PC-3 (cell line): ENCODE data around the gene NBPF26. TPM values are rescaled to one million over a fixed set of nuclear protein-coding genes. Genes with fewer than 3 reads are reported as not detected.
"Not testable (repeated sequence)": the region's sequence is repeated elsewhere in the genome, so short reads cannot be mapped to it uniquely, and the experiment has no call there.

Experiments used
- ATAC-seq: fragments of 200-7000 bp; cut with Tn5 transposase; 2 replicates; pipeline ENCODE4 v1.9.1; 2020; ENCODE audit warnings: mild to moderate bottlenecking, moderate library complexity
- BruUV-seq: library from RNA; stranded (reverse); fragments of 400-500 nt; replicated peaks from 2 replicates; lab custom pipeline; 2021; lab: Mats Ljungman, UMichigan
- CTCF ChIA-PET: fragments of 300-600 bp; sonication (Branson Sonifier 250); formaldehyde crosslinking; loops from one replicate; lab custom pipeline; 2022; ENCODE audit warnings: antibody characterized with exemption; lab: Charles Lee
- POLR2A ChIA-PET: fragments of 300-600 bp; sonication (Branson Sonifier 250); formaldehyde crosslinking; loops from one replicate; lab custom pipeline; 2022; ENCODE audit warnings: antibody characterized with exemption; ENCODE audit not compliant: unreplicated experiment; lab: Charles Lee
- DNase-seq: peaks from one replicate; pipeline ENCODE4 v3.0.0-alpha.2; 2015
- H2AFZ ChIP-seq: fragments of 300-600 bp; sonication (generic); 2 replicates; pipeline ENCODE4 v1.6.0; 2016; ENCODE audit warnings: antibody characterized with exemption, low read length
- H3F3A ChIP-seq: fragments of 300-600 bp; sonication (generic); one replicate; pipeline ENCODE4 v1.6.0; 2017; ENCODE audit warnings: antibody characterized with exemption, low read length, control low read depth, mild to moderate bottlenecking; ENCODE audit not compliant: unreplicated experiment
- H3K27ac ChIP-seq: fragments of 300-600 bp; sonication (generic); 2 replicates; pipeline ENCODE4 v1.5.1; 2016; ENCODE audit warnings: mild to moderate bottlenecking, low read length
- H3K27me3 ChIP-seq: fragments of 300-600 bp; sonication (generic); 2 replicates; pipeline ENCODE4 v1.6.1; 2016; ENCODE audit warnings: low read length, mixed read lengths
- H3K36me3 ChIP-seq: fragments of 300-600 bp; sonication (generic); 2 replicates; pipeline ENCODE4 v1.6.1; 2016; ENCODE audit warnings: low read depth, mixed run types, low read length, mixed read lengths
- H3K4me1 ChIP-seq: fragments of 300-600 bp; sonication (generic); 2 replicates; pipeline ENCODE4 v1.5.1; 2016; ENCODE audit warnings: low read length; ENCODE audit not compliant: insufficient read depth
- H3K4me2 ChIP-seq: fragments of 300-600 bp; sonication (generic); 2 replicates; pipeline ENCODE4 v1.6.0; 2016; ENCODE audit warnings: low read length
- H3K4me3 ChIP-seq: fragments of 300-600 bp; sonication (generic); 2 replicates; pipeline ENCODE4 v1.5.1; 2016; ENCODE audit warnings: mild to moderate bottlenecking, low read length, mixed read lengths
- H3K79me2 ChIP-seq: fragments of 300-600 bp; sonication (generic); 2 replicates; pipeline ENCODE4 v1.6.1; 2017; ENCODE audit warnings: low read length, mixed read lengths
- H3K9ac ChIP-seq: fragments of 300-600 bp; sonication (generic); 2 replicates; pipeline ENCODE4 v1.6.0; 2016; ENCODE audit warnings: mild to moderate bottlenecking, low read length
- H3K9me2 ChIP-seq: fragments of 300-600 bp; sonication (generic); replicated peaks from 2 replicates; pipeline ENCODE4 v1.6.1; 2016; ENCODE audit warnings: mixed run types, low read length, mixed read lengths
- H3K9me3 ChIP-seq: fragments of 300-600 bp; sonication (generic); 2 replicates; pipeline ENCODE4 v1.6.1; 2016; ENCODE audit warnings: low read length, mixed read lengths
- H4K20me1 ChIP-seq: fragments of 300-600 bp; sonication (generic); 2 replicates; pipeline ENCODE4 v1.6.1; 2016; ENCODE audit warnings: low read length, mixed read lengths
- intact Hi-C: fragments of 100-400 bp; cut with micrococcal nuclease; formaldehyde crosslinking; loops from 2 replicates; pipeline ENCODE4 v1.9.0; 2023
- total RNA-seq: library from RNA; depleted of rRNA; stranded (reverse); fragments of >200 nt; gene quantifications from 2 replicates; pipeline ENCODE4 v1.2.3, GENCODE V29; 2014

Gene NBPF26
- total RNA-seq, 1 experiment from 2014 or later = 25.1 TPM

GRCh38 chr1:120849400-120850286 lies 125.9 kb downstream of the NBPF26 start:
- H3K27ac ChIP-seq, H3K79me2 ChIP-seq, intact Hi-C loops, H3K4me1 ChIP-seq, POLR2A ChIA-PET, H3F3A ChIP-seq, H3K27me3 ChIP-seq, H3K36me3 ChIP-seq, H3K9me3 ChIP-seq, H3K9ac ChIP-seq, H2AFZ ChIP-seq, H3K9me2 ChIP-seq, H4K20me1 ChIP-seq, CTCF ChIA-PET, BruUV-seq: not testable (repeated sequence)
- H3K4me3 ChIP-seq = 0 out of 2 replicates have a peak overlapping the region, but pooled peaks have one; percentile 38
- ATAC-seq = peak; percentile 6; the same call in 1 of the 2 replicates
- peak; percentile 0 for DNase-seq
- peak overlapping the region; percentile 53 for H3K4me2 ChIP-seq

GRCh38 chr1:120850287-120850536 lies 126.5 kb downstream of the NBPF26 start:
- BruUV-seq, H3K36me3 ChIP-seq, H2AFZ ChIP-seq, H3K9me3 ChIP-seq, H3K4me2 ChIP-seq, ATAC-seq, H3K27me3 ChIP-seq, CTCF ChIA-PET, H3K9me2 ChIP-seq, H3K4me1 ChIP-seq, POLR2A ChIA-PET, H3F3A ChIP-seq, H3K79me2 ChIP-seq, intact Hi-C loops, H3K9ac ChIP-seq, H3K27ac ChIP-seq, H4K20me1 ChIP-seq: not testable (repeated sequence)
- H3K4me3 ChIP-seq = 0 out of 2 replicates have a peak overlapping the region, but pooled peaks have one; percentile 38
- DNase-seq = peak; percentile 78

GRCh38 chr1:120850537-120851421 lies 127.0 kb downstream of the NBPF26 start:
- H3K79me2 ChIP-seq, H3K4me1 ChIP-seq, H3K36me3 ChIP-seq, H3K9me3 ChIP-seq, H3K27me3 ChIP-seq, H4K20me1 ChIP-seq, H3K9me2 ChIP-seq, H3F3A ChIP-seq, intact Hi-C loops, CTCF ChIA-PET: not testable (repeated sequence)
- Histone ChIP-seq H3K27ac (peak overlapping the region; percentile 66), H3K4me3 (peak overlapping the region; percentile 59), H3K9ac (peak overlapping the region; percentile 64), H3K4me2 (peak overlapping the region; percentile 76), H2AFZ (peak overlapping the region; percentile 55; the same call in 1 of the 2 replicates)
- DNase-seq (peak; percentile 98), ATAC-seq (peak; percentile 84)
- POLR2A ChIA-PET = interaction anchor here (0.6 kb wide), 2 partner anchors 29 to 1010 kb away, joined by 3 to 5 read pairs; no protein-coding TSS in a partner anchor
- TSS peak; percentile 99 for BruUV-seq

- H3K79me2 ChIP-seq, H3K9me2 ChIP-seq, H3K9ac ChIP-seq, H4K20me1 ChIP-seq, H3K4me3 ChIP-seq, H3K4me1 ChIP-seq, H3F3A ChIP-seq, H2AFZ ChIP-seq, DNase-seq, H3K36me3 ChIP-seq, H3K27me3 ChIP-seq, POLR2A ChIA-PET, ATAC-seq, H3K4me2 ChIP-seq, BruUV-seq, H3K27ac ChIP-seq, intact Hi-C loops, CTCF ChIA-PET, H3K9me3 ChIP-seq: not testable (repeated sequence)
Measured at GRCh38 chr1:120858144-120858543, 134.4 kb downstream of the NBPF26 start.

GRCh38 chr1:120859615-120860234 lies 136.0 kb downstream of the NBPF26 start:
- CTCF ChIA-PET, intact Hi-C loops, H3K9ac ChIP-seq: not testable (repeated sequence)

GRCh38 chr1:120878206-120878605 lies 154.5 kb downstream of the NBPF26 start:
- ATAC-seq, H3K27me3 ChIP-seq, H2AFZ ChIP-seq, DNase-seq, H3K9me2 ChIP-seq, H4K20me1 ChIP-seq, BruUV-seq, CTCF ChIA-PET, intact Hi-C loops, H3K4me2 ChIP-seq, H3K4me3 ChIP-seq, H3K4me1 ChIP-seq, H3K27ac ChIP-seq, POLR2A ChIA-PET, H3K79me2 ChIP-seq, H3K9ac ChIP-seq, H3K36me3 ChIP-seq, H3K9me3 ChIP-seq, H3F3A ChIP-seq: not testable (repeated sequence)

More at GRCh38 chr1:120859615-120860234, 136.0 kb downstream of the NBPF26 start:
- H3K36me3 ChIP-seq, H3F3A ChIP-seq, H3K9me2 ChIP-seq, POLR2A ChIA-PET, H4K20me1 ChIP-seq, H3K4me1 ChIP-seq, BruUV-seq, H3K4me2 ChIP-seq, H3K4me3 ChIP-seq, H3K79me2 ChIP-seq, H3K27ac ChIP-seq, H2AFZ ChIP-seq, H3K9me3 ChIP-seq, H3K27me3 ChIP-seq: not testable (repeated sequence)
- DNase-seq (peak; percentile 38), ATAC-seq (0 out of 2 replicates have a peak, but pooled peaks have one; percentile 31)
